GM21619 (cell line): ENCODE measurements around the gene ZNRD2.
"Not testable (repeated sequence)": the region's sequence is repeated elsewhere in the genome, so short reads cannot be mapped to it uniquely, and the experiment has no call there.

Source experiments
- ATAC-seq: cut with Tn5 transposase; IDR thresholded peaks from one replicate; pipeline ENCODE4 v1.9.1; 2021; ENCODE audit not compliant: unreplicated experiment

ZNRD2 gene

GRCh38 chr11:65569973-65570918 is at the start of gene ZNRD2:
Gene ZNRD2, plus strand, starts transcription at chr11:65570477. Its CDS starts 15 bp downstream, at chr11:65570492.
- peak; percentile 52 for ATAC-seq

DNA sequence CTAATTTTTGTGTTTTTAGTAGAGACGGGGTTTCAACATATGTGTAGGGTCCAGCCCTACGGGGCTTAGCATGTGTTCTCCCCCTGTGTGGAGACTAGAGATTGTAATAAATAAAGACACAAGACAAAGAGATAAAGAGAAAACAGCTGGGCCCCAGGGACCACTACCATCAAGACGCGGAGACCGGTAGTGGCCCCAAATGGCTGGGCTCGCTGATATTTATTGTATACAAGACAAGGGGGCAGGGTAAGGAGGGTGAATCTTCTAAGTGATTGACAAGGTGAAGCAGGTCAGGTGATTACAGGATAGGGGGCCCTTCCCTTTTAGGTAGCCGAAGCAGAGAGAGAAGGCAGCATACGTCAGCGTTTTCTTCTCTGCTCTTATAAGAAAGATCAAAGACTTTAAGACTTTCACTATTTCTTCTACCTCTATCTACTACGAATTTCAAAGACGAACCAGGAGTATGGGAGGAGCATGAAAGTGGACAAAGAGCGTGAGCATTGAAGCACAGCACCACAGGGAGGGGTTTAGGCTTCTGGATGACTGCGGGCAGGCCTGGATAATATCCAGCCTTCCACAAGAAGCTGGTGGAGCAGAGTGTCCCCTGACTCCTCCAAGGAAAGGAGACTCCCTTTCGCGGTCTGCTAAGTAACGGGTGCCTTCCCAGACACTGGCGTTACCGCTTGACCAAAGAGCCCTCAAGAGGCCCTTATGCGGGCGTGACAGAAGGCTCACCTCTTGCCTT is 48.3 kb upstream of the ZNRD2 start:
- not testable (repeated sequence) for ATAC-seq

DNA sequence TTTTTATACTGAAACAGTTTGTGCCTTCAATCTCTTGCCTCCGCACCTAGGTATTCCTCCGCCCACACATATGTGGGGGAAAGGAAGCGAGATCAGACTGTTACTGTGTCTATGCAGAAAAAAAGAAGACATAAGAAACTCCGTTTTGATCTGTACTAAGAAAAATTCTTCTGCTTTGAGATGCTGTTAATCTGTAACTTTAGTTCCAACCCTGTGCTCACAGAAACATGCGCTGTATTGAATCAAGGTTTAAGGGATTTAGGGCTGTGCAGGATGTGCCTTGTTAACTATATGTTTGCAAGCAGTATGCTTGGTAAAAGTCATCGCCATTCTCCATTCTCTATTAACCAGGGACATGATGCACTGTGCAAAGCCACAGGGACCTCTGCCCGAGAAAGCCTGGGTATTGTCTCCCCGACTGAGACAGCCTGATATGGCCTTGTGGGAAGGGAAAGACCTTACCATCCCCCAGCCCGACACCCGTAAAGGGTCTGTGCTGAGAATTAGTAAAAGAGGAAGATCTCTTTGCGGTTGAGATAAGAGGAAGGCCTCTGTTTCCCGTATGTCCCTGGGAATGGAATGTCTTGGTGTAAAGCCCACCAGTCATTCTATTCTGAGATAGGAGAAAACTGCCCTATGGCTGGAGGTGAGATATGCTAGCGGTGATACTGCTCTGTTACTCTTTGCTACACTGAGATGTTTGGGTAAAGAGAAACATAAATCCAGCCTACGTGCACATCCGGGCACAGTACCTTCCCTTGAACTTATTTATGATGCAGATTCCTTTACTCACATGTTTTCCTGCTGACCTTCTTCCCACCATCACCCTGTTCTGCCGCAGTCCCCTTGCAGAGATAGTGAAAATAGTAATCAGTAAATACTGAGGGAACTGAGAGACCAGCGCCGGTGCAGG is 47.3 kb upstream of the ZNRD2 start:
- not testable (repeated sequence) for ATAC-seq

DNA sequence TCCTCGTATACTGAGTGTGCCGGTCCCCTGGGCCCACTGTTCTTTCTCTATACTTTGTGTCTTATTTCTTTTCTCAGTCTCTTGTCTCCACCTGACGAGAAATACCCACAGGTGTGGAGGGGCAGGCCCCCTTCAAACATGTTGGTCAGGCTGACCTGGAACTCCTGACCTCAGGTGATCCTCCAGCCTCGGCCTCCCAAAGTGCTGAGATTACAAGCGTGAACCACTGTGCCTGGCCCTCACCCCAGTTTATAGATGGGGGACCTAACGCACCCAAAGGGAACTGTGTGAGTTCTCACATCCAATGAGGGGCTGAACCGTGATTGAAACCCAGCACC is 46.7 kb upstream of the ZNRD2 start:
- not testable (repeated sequence) for ATAC-seq

GRCh38 chr11:65524014-65524740 is 46.1 kb upstream of the ZNRD2 start:
- ATAC-seq: no peak

- ATAC-seq: peak; percentile 60
Observed at GRCh38 chr11:65524741-65525545, 45.3 kb upstream of the ZNRD2 start, which contains the start of gene SCYL1. Gene SCYL1, plus strand, starts transcription at chr11:65525083. Its CDS starts 71 bp downstream, at chr11:65525154.

DNA sequence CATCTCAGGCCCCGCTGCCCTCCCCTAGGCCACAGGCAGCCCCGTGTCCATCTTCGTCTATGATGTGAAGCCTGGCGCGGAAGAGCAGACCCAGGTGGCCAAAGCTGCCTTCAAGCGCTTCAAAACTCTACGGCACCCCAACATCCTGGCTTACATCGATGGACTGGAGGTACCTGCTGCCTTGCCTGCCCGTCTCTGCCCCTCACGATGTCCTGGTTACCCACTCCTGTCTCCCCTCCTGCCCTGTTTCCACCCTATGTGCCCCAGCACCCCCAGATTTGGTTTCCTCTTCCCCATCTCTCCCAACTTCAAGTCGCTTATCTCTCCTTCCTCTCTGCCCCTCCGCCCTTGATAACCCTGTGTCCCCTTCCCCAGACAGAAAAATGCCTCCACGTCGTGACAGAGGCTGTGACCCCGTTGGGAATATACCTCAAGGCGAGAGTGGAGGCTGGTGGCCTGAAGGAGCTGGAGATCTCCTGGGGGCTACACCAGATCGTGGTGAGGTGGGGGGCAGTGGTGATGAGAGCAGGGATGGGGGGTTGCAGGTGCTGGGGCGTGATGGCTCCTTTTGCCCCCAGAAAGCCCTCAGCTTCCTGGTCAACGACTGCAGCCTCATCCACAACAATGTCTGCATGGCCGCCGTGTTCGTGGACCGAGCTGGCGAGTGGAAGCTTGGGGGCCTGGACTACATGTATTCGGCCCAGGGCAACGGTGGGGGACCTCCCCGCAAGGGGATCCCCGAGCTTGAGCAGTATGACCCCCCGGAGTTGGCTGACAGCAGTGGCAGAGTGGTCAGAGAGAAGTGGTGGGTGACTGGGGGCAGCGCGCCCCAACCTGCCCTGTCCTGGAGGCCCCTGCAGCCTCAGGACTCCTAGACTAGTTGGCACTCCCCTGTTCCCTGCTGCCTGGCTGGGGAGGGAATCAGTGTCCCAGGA is 44.5 kb upstream of the ZNRD2 start:
- ATAC-seq: no peak

DNA sequence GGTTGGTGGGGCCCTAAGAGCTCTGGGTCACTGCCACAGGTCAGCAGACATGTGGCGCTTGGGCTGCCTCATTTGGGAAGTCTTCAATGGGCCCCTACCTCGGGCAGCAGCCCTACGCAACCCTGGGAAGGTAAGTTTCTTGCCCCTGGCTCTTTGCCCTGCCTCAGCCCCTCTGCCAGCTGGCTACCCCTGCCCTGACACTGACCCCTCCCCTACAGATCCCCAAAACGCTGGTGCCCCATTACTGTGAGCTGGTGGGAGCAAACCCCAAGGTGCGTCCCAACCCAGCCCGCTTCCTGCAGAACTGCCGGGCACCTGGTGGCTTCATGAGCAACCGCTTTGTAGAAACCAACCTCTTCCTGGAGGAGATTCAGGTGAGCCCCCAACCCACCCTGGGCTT is 43.5 kb upstream of the ZNRD2 start:
- ATAC-seq: no peak

DNA sequence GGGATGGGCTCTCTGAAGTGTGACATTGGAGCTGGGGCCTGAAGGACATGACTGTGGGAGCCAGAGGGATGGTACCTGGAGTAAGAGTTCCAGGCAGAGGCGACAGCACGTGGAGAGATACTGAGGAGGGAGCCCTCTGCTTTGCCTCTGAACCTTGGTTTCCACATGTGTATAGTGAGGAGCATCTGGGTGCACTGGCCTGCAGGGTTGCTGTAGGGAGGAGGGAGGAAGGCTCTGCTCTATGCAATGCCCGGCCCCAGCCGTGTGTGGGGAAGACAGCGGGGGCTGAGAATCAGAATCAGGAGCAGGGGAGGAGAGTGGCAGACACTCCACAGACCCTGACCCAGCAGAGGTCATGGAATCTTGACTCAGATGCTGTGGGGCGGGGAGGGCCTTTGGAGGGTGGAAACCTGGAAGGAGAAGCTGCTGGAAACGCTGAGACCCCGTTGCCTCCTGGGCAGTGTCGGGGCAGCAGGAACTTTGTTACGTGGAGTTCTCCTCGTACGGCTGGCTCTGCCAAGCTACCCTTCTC is 41.4 kb upstream of the ZNRD2 start:
- no peak for ATAC-seq

- no peak for ATAC-seq
Observed at GRCh38 chr11:65529475-65530156, 40.7 kb upstream of the ZNRD2 start.

DNA sequence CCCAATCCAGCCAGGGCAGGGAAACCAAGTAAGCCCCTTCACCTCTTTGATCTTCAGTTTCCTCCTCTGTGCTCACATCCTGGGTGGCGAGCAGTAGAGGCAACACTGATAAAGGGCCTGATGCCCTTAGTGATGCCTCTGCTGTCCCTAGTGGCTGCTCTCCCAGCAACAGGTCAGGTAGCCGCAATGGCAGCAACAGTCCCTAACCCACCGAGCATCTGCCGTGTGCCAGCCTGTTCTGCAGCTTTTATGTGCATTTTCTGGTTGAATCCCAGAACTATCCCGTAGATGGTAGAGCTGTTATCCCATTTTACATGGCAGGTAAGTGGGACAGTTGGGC is 40.1 kb upstream of the ZNRD2 start:
- no peak for ATAC-seq

DNA sequence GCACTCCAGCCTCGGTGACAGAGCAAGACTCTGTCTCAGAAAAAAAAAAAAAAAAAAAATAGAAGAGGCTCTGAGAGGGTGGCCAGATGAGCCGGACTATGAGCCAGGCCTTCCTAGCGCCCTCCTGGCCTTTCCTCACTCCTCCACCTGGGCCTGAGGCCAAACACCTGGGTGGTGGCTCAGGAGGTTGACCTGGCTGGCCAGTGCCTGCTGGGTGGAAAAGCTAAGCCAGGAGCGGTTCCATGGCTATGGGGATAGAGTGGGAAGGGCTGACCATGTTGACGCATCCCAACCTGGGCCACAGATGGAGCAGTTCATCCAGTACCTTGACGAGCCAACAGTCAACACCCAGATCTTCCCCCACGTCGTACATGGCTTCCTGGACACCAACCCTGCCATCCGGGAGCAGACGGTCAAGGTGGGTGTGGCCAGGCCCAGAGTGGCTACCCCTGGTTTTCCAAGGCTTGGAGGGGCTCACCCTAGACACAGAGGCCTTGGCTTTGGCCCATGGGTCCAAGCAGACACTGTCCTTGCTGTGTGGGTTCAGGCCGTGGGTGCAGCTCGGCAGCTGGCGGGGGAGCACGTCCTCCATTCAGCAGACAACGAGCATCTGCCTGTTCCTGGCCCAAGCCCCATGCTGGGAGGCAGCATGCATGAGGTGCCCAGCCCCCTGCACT is 37.8 kb upstream of the ZNRD2 start:
- no peak for ATAC-seq

DNA sequence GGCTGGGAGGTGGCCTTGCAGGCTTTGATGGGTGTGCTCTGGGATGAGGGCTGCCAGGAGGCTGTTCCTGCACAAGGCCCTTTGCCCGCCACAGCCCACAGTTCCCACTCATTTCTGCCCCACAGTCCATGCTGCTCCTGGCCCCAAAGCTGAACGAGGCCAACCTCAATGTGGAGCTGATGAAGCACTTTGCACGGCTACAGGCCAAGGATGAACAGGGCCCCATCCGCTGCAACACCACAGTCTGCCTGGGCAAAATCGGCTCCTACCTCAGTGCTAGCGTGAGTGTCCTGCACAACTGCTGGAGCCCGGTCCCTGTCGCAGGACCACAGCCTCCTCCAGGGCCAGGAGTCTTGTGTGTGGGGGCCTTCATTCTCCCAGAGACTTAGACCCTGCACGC is 35.2 kb upstream of the ZNRD2 start:
- ATAC-seq: no peak

DNA sequence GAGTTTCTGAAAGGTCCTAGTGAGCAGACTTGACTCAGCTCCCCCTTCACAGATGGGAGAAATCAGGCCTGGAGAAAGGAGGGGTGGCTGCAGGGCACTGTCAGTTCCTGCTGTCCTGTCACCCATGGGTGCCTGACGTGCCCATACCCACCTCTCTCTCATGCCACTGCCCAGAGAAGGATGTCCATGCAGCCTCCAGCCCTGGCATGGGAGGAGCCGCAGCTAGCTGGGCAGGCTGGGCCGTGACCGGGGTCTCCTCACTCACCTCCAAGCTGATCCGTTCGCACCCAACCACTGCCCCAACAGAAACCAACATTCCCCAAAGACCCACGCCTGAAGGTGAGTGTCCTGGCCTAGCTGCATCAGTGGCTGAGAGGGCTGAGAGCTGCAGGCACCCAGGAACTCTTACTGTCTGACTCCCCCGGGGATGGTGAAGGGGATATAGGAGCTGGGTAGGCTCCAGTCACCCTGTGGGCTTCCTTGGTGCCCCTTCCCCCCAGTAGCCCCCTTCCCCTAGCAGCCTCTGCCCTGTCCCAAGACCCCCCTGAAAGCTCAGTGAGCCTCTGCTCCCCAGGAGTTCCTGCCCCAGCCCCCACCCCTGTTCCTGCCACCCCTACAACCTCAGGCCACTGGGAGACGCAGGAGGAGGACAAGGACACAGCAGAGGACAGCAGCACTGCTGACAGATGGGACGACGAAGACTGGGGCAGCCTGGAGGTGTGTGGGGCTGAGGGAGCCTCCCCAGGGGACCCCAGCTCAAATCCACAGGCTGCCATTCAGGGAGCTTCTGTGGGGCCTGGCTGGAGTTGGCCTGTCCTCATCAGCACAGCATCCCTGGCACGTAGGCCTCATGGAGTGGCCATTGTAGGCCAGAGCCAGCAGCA is 33.6 kb upstream of the ZNRD2 start:
- ATAC-seq: no peak

- no peak for ATAC-seq
Observed at GRCh38 chr11:65537296-65537597, 33.0 kb upstream of the ZNRD2 start.

GRCh38 chr11:65537620-65538231 is 32.6 kb upstream of the ZNRD2 start:
- no peak for ATAC-seq
